ENCODE data around the gene GUF1. TPM values are rescaled to one million over a fixed set of nuclear protein-coding genes. Genes with fewer than 3 reads are reported as not detected.
"Not testable (repeated sequence)": the region's sequence is repeated elsewhere in the genome, so short reads cannot be mapped to it uniquely, and the experiment has no call there.

The GUF1 gene
- polyA plus RNA-seq, 1 donor, result 19.5 TPM

- DNase-seq, result no peak
These were observed 34.9 kb downstream of the GUF1 start for GRCh38 chr4:44713125-44713524.

GRCh38 chr4:44716597-44716996 is 38.4 kb downstream of the GUF1 start:
- no peak for DNase-seq

GRCh38 chr4:44720371-44720770 is 42.2 kb downstream of the GUF1 start:
- DNase-seq, result no peak

GRCh38 chr4:44722001-44722400 is 43.8 kb downstream of the GUF1 start:
- DNase-seq, result no peak

GRCh38 chr4:44725166-44725565 is 46.9 kb downstream of the GUF1 start:
- no peak for DNase-seq

- DNase-seq, result no peak
These were observed 47.5 kb downstream of the GUF1 start for GRCh38 chr4:44725726-44726037.

- peak; percentile 94 for DNase-seq
These were observed 48.0 kb downstream of the GUF1 start, which contains the start of gene GNPDA2 for GRCh38 chr4:44726038-44726871. Gene GNPDA2, minus strand, starts transcription at chr4:44726556. Its CDS starts 4,349 bp downstream, at chr4:44722207.

GRCh38 chr4:44727471-44727870 is 49.3 kb downstream of the GUF1 start:
- DNase-seq, result no peak

- not testable (repeated sequence) for DNase-seq
These were observed 50.5 kb downstream of the GUF1 start for GRCh38 chr4:44728694-44729093.

- DNase-seq, result no peak
These were observed 58.7 kb downstream of the GUF1 start for GRCh38 chr4:44736900-44737299.

- DNase-seq, result no peak
These were observed 60.4 kb downstream of the GUF1 start for GRCh38 chr4:44738615-44739014.

- no peak for DNase-seq
These were observed 62.0 kb downstream of the GUF1 start for GRCh38 chr4:44740201-44740600.

Other genes starting within 250 kb of the GUF1 start
- gene KCTD8, start 229.6 kb upstream of the GUF1 start, polyA plus RNA-seq (ENCODE audit: insufficient read length), result 0.14 TPM
- gene YIPF7, start 26.8 kb upstream of the GUF1 start, polyA plus RNA-seq (ENCODE audit: insufficient read length), result 6.6 TPM
- gene GNPDA2, start 48.1 kb downstream of the GUF1 start, polyA plus RNA-seq (ENCODE audit: insufficient read length), result 17.6 TPM

Measured in hindlimb muscle (tissue), 1 donor.